Measurements from ENCODE around the gene NRCAM.

GRCh38 chr7:108453320-108453719 is 2.9 kb downstream of the NRCAM start:
- no peak for TF ChIP-seq EZH2 (IDR thresholded peaks at IDR 0.05; ENCODE audit: borderline replicate concordance, low read depth, low read length, poor library complexity, severe bottlenecking)
- TF ChIP-seq, protein P1, sequence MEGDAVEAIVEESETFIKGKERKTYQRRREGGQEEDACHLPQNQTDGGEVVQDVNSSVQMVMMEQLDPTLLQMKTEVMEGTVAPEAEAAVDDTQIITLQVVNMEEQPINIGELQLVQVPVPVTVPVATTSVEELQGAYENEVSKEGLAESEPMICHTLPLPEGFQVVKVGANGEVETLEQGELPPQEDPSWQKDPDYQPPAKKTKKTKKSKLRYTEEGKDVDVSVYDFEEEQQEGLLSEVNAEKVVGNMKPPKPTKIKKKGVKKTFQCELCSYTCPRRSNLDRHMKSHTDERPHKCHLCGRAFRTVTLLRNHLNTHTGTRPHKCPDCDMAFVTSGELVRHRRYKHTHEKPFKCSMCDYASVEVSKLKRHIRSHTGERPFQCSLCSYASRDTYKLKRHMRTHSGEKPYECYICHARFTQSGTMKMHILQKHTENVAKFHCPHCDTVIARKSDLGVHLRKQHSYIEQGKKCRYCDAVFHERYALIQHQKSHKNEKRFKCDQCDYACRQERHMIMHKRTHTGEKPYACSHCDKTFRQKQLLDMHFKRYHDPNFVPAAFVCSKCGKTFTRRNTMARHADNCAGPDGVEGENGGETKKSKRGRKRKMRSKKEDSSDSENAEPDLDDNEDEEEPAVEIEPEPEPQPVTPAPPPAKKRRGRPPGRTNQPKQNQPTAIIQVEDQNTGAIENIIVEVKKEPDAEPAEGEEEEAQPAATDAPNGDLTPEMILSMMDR (conservative IDR thresholded peaks at IDR 0.05; ENCODE audit: low read depth, low read length): no peak

Data from A673 (cell line).